ENCODE results near the gene NHLH1. TPM values are rescaled to one million over a fixed set of nuclear protein-coding genes. Genes with fewer than 3 reads are reported as not detected.

NHLH1 gene
- total and polyA plus RNA-seq, 3 donors from 2014 or later = 0.20 to 0.63 (median 0.37) TPM

DNA sequence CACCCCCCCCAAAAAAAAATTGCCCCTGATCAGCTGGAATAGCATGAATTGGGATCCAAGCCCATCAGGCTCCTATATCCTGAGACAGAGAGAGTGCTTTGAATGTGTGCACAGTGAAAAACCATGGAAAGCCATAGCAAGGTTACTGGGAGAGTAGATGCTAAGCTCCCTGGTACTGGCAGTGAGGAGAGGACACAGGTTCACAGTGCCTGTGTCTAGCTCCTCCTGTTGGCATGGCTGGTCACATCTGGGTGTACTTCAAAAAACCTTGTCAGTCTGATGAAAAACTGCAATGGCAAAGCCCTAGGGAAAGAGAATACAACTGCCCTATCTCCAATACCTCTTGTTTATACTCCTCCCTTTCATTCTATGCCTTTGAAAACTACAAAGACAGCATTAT is 36.8 kb upstream of the NHLH1 start:
- no peak for DNase-seq
- Histone ChIP-seq H3K9me3 (no peaks in the 10 kb centered on the region), H3K4me1 (no peaks in the 10 kb centered on the region), H3K36me3 (ENCODE audit: low read depth, missing control alignments) (no peaks in the 10 kb centered on the region), H3K27ac (no peak overlapping the region), H3K27me3 (no peaks in the 10 kb centered on the region), H3K4me3 (no peak overlapping the region)
- no peak for TF ChIP-seq POLR2A (IDR thresholded peaks at IDR 0.05)
- TF ChIP-seq, protein P1, sequence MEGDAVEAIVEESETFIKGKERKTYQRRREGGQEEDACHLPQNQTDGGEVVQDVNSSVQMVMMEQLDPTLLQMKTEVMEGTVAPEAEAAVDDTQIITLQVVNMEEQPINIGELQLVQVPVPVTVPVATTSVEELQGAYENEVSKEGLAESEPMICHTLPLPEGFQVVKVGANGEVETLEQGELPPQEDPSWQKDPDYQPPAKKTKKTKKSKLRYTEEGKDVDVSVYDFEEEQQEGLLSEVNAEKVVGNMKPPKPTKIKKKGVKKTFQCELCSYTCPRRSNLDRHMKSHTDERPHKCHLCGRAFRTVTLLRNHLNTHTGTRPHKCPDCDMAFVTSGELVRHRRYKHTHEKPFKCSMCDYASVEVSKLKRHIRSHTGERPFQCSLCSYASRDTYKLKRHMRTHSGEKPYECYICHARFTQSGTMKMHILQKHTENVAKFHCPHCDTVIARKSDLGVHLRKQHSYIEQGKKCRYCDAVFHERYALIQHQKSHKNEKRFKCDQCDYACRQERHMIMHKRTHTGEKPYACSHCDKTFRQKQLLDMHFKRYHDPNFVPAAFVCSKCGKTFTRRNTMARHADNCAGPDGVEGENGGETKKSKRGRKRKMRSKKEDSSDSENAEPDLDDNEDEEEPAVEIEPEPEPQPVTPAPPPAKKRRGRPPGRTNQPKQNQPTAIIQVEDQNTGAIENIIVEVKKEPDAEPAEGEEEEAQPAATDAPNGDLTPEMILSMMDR (IDR thresholded peaks at IDR 0.05) = no peak
- intact Hi-C loops (cut with DNase I; ENCODE audit: low total_unique reads) = no loop called here

DNA sequence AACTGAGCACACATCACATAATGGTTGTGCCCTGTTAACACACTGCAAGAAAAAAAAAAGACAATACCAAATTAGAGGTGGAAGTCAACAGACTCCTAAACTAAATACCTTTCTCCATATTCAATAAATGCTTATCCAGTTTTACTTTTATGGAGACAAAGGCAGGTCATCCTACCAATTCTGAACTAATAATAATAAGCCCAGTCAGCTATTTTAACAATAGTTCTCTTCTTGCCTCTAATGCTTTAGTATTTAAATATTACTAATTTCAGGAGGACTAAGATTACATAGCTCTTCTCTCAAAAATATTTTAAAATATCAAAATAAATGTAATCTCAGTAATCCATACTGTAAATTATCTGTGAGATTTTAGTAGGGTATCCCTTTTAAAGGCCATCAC is 34.4 kb upstream of the NHLH1 start:
- Histone ChIP-seq H3K27ac (no peak overlapping the region), H3K9me3 (no peaks in the 10 kb centered on the region), H3K36me3 (ENCODE audit: low read depth, missing control alignments) (no peaks in the 10 kb centered on the region), H3K4me1 (no peaks in the 10 kb centered on the region), H3K27me3 (no peaks in the 10 kb centered on the region), H3K4me3 (no peak overlapping the region)
- intact Hi-C loops (cut with DNase I; ENCODE audit: low total_unique reads) = no loop called here
- no peak for TF ChIP-seq POLR2A (IDR thresholded peaks at IDR 0.05)
- TF ChIP-seq, protein P1 (IDR thresholded peaks at IDR 0.05) = no peak
- DNase-seq = no peak

DNA sequence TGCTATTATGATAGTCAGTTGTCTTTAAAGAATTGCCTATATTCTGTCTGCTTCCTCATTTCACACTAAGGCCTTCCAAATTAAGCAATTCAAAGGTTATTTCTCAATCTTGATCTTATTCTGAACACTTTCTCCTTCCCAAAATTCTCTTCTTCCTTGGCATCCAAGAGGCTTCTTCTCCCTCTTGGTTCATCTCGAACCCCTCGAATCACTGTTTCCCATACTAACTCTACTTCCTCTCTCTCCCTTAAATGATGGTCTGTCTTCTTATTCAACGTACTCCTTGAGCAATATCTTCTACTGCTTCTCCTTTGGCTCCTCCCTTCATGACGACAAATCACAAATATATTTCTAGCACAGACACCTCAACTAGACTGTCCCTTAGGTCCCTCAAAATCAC is 28.3 kb upstream of the NHLH1 start:
- Histone ChIP-seq H3K27me3 (no peaks in the 10 kb centered on the region), H3K36me3 (ENCODE audit: low read depth, missing control alignments) (no peaks in the 10 kb centered on the region), H3K4me3 (no peak overlapping the region), H3K27ac (no peak overlapping the region), H3K9me3 (no peaks in the 10 kb centered on the region), H3K4me1 (no peaks in the 10 kb centered on the region)
- WGBS, 2 donors = 78% methylated on average over 4 of the region's 4 CpGs
- intact Hi-C loops (cut with DNase I; ENCODE audit: low total_unique reads) = no loop called here
- no peak for TF ChIP-seq POLR2A (IDR thresholded peaks at IDR 0.05)
- TF ChIP-seq, protein P1 (IDR thresholded peaks at IDR 0.05) = no peak
- no peak for DNase-seq

DNA sequence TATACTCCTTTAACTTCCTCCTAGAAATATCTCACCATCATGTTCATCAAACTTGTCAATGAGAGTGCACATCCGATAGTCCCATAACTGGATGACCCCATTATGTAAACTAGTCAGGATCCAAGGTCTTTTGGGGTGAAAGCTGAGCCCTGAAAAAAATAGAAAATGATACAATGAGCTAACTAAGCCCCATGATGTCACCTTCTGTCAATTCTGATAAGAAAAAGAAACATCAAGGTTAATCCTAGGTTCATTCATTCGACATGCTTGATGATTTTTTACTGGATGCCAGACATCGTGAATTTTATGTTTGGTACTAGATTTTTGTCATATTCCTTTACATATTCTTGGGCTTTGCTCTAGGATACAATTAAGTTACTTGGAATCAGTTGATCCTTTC is 26.7 kb upstream of the NHLH1 start:
- intact Hi-C loops (cut with DNase I; ENCODE audit: low total_unique reads) = no loop called here
- Histone ChIP-seq H3K27me3 (no peaks in the 10 kb centered on the region), H3K27ac (no peak overlapping the region), H3K4me3 (no peak overlapping the region), H3K4me1 (peaks cover 5% of the 10 kb centered on the region), H3K36me3 (ENCODE audit: low read depth, missing control alignments) (no peaks in the 10 kb centered on the region), H3K9me3 (no peaks in the 10 kb centered on the region)
- no peak for DNase-seq
- 54 to 70% methylated on average over 3 of the region's 3 CpGs for WGBS, 2 donors
- TF ChIP-seq POLR2A (IDR thresholded peaks at IDR 0.05) = no peak
- TF ChIP-seq, protein P1 (IDR thresholded peaks at IDR 0.05) = no peak

DNA sequence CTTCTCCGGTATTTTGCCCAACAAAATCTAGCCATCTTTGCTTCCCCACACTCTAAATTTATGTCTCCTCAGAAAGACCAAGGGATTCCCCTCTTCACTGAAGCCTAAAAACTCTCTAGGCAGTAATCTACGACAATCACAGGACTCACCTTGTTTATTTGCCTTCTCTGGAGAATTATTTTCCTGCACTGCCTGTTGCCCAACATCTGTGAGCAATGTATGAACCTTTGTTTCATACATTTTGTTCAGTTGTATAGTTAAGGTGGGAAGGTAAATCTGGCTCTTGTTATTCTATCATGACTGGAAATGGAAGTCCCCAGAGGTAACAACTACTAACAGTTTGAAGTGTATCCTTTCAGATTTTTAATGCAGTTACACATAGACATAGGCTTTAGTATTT is 26.0 kb upstream of the NHLH1 start:
- Histone ChIP-seq H3K4me1 (peaks cover 5% of the 10 kb centered on the region), H3K27me3 (no peaks in the 10 kb centered on the region), H3K36me3 (ENCODE audit: low read depth, missing control alignments) (no peaks in the 10 kb centered on the region), H3K9me3 (no peaks in the 10 kb centered on the region), H3K4me3 (no peak overlapping the region), H3K27ac (no peak overlapping the region)
- WGBS, 2 donors = 73% methylated on average over 2 of the region's 2 CpGs
- intact Hi-C loops (cut with DNase I; ENCODE audit: low total_unique reads) = no loop called here
- TF ChIP-seq POLR2A (IDR thresholded peaks at IDR 0.05) = no peak
- TF ChIP-seq, protein P1 (IDR thresholded peaks at IDR 0.05) = no peak
- no peak for DNase-seq

Measured in testis (tissue), 3 donors.